ENCODE data around the gene FEN1.

FEN1 gene, protein sequence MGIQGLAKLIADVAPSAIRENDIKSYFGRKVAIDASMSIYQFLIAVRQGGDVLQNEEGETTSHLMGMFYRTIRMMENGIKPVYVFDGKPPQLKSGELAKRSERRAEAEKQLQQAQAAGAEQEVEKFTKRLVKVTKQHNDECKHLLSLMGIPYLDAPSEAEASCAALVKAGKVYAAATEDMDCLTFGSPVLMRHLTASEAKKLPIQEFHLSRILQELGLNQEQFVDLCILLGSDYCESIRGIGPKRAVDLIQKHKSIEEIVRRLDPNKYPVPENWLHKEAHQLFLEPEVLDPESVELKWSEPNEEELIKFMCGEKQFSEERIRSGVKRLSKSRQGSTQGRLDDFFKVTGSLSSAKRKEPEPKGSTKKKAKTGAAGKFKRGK

GRCh38 chr11:61792310-61793082 lies at the start of gene FEN1, which contains the start of gene TMEM258:
Gene FEN1, plus strand, starts transcription at chr11:61792911. Its CDS starts 2,451 bp downstream, at chr11:61795362.
Gene TMEM258, minus strand, starts transcription at chr11:61792599. Its CDS starts 41 bp downstream, at chr11:61792558.
- no peak for TF ChIP-seq CTCF (IDR thresholded peaks at IDR 0.05; ENCODE audit: extremely low read depth, insufficient read depth, missing control alignments)
- in situ Hi-C loops (cut with MboI; ENCODE audit: low pct_unique_long_range_greater_than_20kb, low sequenced_read_pairs, unreplicated experiment) = no loop called here
- DNase-seq (ENCODE audit: low spot score) = peak; percentile 93

GRCh38 chr11:61743486-61744095 lies 49.1 kb upstream of the FEN1 start:
- no peak for TF ChIP-seq CTCF (IDR thresholded peaks at IDR 0.05; ENCODE audit: extremely low read depth, insufficient read depth, missing control alignments)
- no peak for DNase-seq (ENCODE audit: low spot score)
- in situ Hi-C loops (cut with MboI; ENCODE audit: low pct_unique_long_range_greater_than_20kb, low sequenced_read_pairs, unreplicated experiment) = no loop called here

- in situ Hi-C loops (cut with MboI; ENCODE audit: low pct_unique_long_range_greater_than_20kb, low sequenced_read_pairs, unreplicated experiment) = no loop called here
- DNase-seq (ENCODE audit: low spot score) = no peak
- TF ChIP-seq CTCF (IDR thresholded peaks at IDR 0.05; ENCODE audit: extremely low read depth, insufficient read depth, missing control alignments) = no peak
These were observed 48.5 kb upstream of the FEN1 start for GRCh38 chr11:61744181-61744580.

DNA sequence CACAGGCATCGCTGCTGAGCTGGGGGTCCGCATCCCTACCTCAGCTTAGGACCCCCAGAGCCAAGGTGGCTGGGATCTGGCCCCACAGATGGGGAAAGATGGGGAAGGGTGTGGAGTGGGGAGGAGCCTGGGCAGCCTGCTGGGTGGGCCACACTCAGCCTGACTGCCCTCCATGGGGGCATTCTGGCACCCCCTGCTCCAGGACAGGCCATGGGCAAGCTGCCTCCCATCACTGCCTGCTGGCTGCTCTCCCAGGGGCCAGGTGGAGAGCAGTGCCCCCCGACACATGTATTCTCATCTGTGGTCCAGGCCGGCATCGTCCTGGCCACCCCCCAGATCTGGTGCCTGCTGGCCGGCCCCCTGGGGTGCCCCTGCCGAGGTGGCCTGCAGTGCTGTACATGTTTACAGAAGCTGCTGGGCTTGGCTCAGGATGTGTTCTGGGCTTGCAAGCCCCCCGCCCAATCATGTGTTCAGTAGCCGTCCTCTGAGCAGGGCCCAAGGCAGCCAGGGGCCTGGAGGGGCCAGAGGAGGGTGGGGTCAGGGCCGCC lies 48.0 kb upstream of the FEN1 start:
- DNase-seq (ENCODE audit: low spot score) = no peak
- in situ Hi-C loops (cut with MboI; ENCODE audit: low pct_unique_long_range_greater_than_20kb, low sequenced_read_pairs, unreplicated experiment) = no loop called here
- TF ChIP-seq CTCF (IDR thresholded peaks at IDR 0.05; ENCODE audit: extremely low read depth, insufficient read depth, missing control alignments) = no peak

DNA sequence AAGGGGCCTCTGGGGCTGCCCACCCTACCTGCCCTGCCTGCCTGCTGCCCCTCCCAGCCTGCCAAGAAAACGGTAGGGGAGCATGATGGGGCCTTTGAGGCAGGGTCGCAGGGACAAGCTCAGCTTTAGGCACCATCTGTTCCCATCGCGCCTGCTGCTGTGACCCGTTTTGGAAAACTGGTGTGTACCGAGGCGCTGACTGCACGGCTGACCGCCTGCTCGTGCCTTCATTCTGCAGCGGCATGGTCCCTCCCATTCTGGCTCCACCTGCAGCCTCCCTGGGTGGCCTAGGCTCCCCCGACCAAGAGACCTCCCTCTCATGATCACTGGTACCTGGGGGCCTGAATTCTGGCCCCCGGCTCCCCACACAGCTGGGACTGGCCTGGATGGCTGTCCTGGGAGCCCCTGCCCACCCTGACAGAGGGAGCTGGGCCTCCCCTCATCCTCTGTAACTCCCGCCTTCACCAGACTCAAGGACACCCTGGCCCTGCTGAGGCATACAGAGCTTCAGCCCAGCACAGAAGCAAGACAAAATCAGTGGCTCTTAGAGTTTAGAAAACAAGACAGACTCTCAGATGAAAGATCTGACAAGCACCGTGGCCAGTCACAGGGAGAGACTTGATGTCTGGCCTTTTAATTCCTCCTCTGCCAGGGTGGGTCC lies 46.8 kb upstream of the FEN1 start:
- DNase-seq (ENCODE audit: low spot score) = no peak
- no peak for TF ChIP-seq CTCF (IDR thresholded peaks at IDR 0.05; ENCODE audit: extremely low read depth, insufficient read depth, missing control alignments)
- in situ Hi-C loops (cut with MboI; ENCODE audit: low pct_unique_long_range_greater_than_20kb, low sequenced_read_pairs, unreplicated experiment) = no loop called here
